ENCODE results near the gene DGCR2.

The DGCR2 gene

DNA sequence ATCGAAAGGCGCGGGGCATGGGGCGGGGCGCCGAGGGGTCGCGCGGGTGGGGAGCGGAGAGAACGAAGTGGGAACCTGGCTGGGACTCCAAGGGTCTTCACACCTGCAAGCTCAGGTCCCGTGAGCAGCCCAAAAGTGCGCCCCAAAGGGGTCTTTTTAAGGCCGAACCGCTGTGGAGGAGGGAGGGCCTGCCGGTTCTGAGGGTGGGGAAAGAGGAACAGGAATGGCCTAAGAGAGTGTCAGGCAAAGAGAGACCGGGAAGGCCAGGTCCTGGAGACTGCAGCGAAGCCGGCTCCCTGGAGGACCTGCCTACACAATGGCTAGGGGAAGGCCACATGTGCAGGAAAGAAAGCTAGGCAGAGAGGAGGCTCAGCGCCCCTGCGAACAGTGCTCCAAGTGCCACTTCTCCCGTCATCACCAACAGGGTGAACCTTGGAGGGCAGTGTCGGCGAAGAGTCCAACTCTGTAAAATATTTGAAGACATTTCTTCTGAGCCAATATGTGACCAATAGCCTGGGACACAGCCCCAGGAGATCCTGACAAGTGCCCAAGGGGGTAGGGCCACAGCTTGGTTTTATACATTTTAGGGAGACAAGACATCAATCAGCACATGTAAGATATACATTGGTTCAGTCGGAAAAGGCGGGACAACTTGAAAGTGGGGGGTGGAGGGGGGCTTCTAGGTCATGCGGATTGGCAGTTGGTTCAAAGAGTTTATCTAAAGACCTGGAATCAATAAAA lies 710 bp upstream of the DGCR2 start:
- Histone ChIP-seq H3K27ac (replicated peaks) (no peak overlapping the region), H3K27me3 (ENCODE audit: insufficient read depth, poor library complexity, severe bottlenecking) (no peaks in the 10 kb centered on the region), H3K4me3 (replicated peaks; ENCODE audit: insufficient read depth, low read length) (peak overlapping the region; percentile 56)
- no peak for DNase-seq (ENCODE audit: low read depth in 1 of 2, low spot score in 1 of 2)
- peak; percentile 43; the same call in 1 of the 2 replicates for TF ChIP-seq SPI1 (IDR thresholded peaks at IDR 0.05; ENCODE audit: borderline replicate concordance, low read depth)
- no peak for TF ChIP-seq REST (IDR thresholded peaks at IDR 0.05; ENCODE audit: insufficient replicate concordance, low read depth)

GRCh38 chr22:19121631-19122142 lies 525 bp downstream of the DGCR2 start:
- peak; percentile 47 to 51 for DNase-seq (ENCODE audit: low read depth in 1 of 2, low spot score in 1 of 2)
- H3K27me3 ChIP-seq (ENCODE audit: insufficient read depth, poor library complexity, severe bottlenecking): no peaks in the 10 kb centered on the region
- H3K4me3 ChIP-seq (replicated peaks; ENCODE audit: insufficient read depth, low read length): peak overlapping the region; percentile 96
- H3K27ac ChIP-seq (replicated peaks): peak overlapping the region; percentile 71
- peak; percentile 18; the same call in 1 of the 2 replicates for TF ChIP-seq SPI1 (IDR thresholded peaks at IDR 0.05; ENCODE audit: borderline replicate concordance, low read depth)
- TF ChIP-seq CTCF (IDR thresholded peaks at IDR 0.05; ENCODE audit: insufficient read depth, low read length): no peak

DNA sequence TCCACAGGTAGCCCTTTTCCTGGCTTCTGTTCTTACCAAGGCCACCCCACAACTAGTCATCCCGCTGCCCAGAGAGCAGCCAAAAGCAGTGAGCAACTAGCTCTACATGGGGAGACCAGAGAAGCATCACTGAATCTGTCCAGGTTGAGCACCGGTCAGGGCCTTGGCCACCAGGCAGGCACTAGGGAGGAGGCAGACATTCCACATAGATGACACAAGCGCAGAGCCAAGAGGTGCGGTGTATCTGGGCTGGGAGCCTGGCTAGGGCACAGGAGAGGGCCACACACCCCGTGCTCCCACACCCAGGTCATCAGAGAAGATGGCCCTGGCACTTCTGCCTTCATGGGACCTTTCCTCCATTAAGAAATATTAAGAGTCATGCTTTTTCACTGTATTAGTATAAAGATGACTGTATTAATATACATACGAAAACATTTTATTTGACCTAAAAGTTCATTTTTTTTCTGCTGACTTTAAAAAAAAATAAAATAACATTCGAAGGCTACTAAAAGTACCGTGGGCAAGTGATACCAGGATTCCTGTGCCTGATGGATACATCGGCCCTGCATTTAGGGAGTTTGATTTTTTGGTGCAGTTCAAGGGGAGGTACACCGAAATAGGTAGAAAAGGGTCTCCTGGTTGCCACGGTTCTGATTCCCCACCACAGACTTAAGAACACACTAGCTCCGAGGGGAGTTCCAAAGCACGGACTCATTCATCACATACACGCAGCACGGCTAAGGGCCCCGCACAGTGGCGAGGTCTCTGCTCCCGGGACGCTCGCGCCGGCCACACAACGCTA lies 1.2 kb downstream of the DGCR2 start:
- TF ChIP-seq SPI1 (IDR thresholded peaks at IDR 0.05; ENCODE audit: borderline replicate concordance, low read depth) (no peak), GABPA (IDR thresholded peaks at IDR 0.05; ENCODE audit: low read depth) (no peak), REST (IDR thresholded peaks at IDR 0.05; ENCODE audit: insufficient replicate concordance, low read depth) (no peak), CTCF (IDR thresholded peaks at IDR 0.05; ENCODE audit: insufficient read depth, low read length) (no peak), POLR2AphosphoS5 (IDR thresholded peaks at IDR 0.05; ENCODE audit: low read depth) (no peak)
- H3K27ac ChIP-seq (replicated peaks): peak overlapping the region; percentile 61
- H3K27me3 ChIP-seq (ENCODE audit: insufficient read depth, poor library complexity, severe bottlenecking): no peaks in the 10 kb centered on the region
- peak overlapping the region; percentile 96 for H3K4me3 ChIP-seq (replicated peaks; ENCODE audit: insufficient read depth, low read length)
- DNase-seq (ENCODE audit: low read depth in 1 of 2, low spot score in 1 of 2): no peak

- no peak for DNase-seq (ENCODE audit: low read depth in 1 of 2, low spot score in 1 of 2)
- H3K27ac ChIP-seq (replicated peaks): no peak overlapping the region
- TF ChIP-seq SPI1 (IDR thresholded peaks at IDR 0.05; ENCODE audit: borderline replicate concordance, low read depth) (no peak), GABPA (IDR thresholded peaks at IDR 0.05; ENCODE audit: low read depth) (no peak), REST (IDR thresholded peaks at IDR 0.05; ENCODE audit: insufficient replicate concordance, low read depth) (no peak), CTCF (IDR thresholded peaks at IDR 0.05; ENCODE audit: insufficient read depth, low read length) (no peak), POLR2AphosphoS5 (IDR thresholded peaks at IDR 0.05; ENCODE audit: low read depth) (no peak)
- H3K27me3 ChIP-seq (ENCODE audit: insufficient read depth, poor library complexity, severe bottlenecking): no peaks in the 10 kb centered on the region
- no peak overlapping the region for H3K4me3 ChIP-seq (replicated peaks; ENCODE audit: insufficient read depth, low read length)
These were observed 2.3 kb downstream of the DGCR2 start for GRCh38 chr22:19119949-19120348.

All from HL-60 (cell line).